ENCODE measurements around the gene ISY1.

The ISY1 gene

GRCh38 chr3:129119365-129120100 lies 41.3 kb downstream of the ISY1 start:
- DNase-seq (ENCODE audit: low read depth, low spot score): no peak
- TF ChIP-seq CTCF (IDR thresholded peaks at IDR 0.05; ENCODE audit: insufficient read depth, low read length, missing control alignments): no peak
- ChIA-PET CTCF (interaction anchor here (1.5 to 8.1 kb wide), 5 partner anchors 34 to 149 kb away, joined by 3 to 55 read pairs (median 51); no protein-coding TSS in a partner anchor), POLR2A (interaction anchor here (1.0 kb wide), 1 partner anchor 24 kb away, joined by 3 read pairs; no protein-coding TSS in a partner anchor)
- H3K4me3 ChIP-seq (ENCODE audit: low read depth, low read length): peak overlapping the region; percentile 85

GRCh38 chr3:129118745-129119144 lies 42.1 kb downstream of the ISY1 start:
- TF ChIP-seq CTCF (IDR thresholded peaks at IDR 0.05; ENCODE audit: insufficient read depth, low read length, missing control alignments): no peak
- POLR2A ChIA-PET: interaction anchor here (0.6 kb wide), 1 partner anchor 34 kb away, joined by 3 read pairs; no protein-coding TSS in a partner anchor
- CTCF ChIA-PET: interaction anchor here (1.2 to 8.1 kb wide), 5 partner anchors 12 to 148 kb away, joined by 4 to 55 read pairs (median 51); no protein-coding TSS in a partner anchor
- H3K4me3 ChIP-seq (ENCODE audit: low read depth, low read length): no peak overlapping the region
- no peak for DNase-seq (ENCODE audit: low read depth, low spot score)

- DNase-seq (ENCODE audit: low read depth, low spot score): no peak
- ChIA-PET CTCF (interaction anchor here (6.4 to 8.1 kb wide), 3 partner anchors 64 to 147 kb away, joined by 51 to 55 read pairs (median 52); no protein-coding TSS in a partner anchor), POLR2A (no interaction called here)
- H3K4me3 ChIP-seq (ENCODE audit: low read depth, low read length): no peak overlapping the region
- no peak for TF ChIP-seq CTCF (IDR thresholded peaks at IDR 0.05; ENCODE audit: insufficient read depth, low read length, missing control alignments)
Measured at GRCh38 chr3:129117134-129117533, 43.7 kb downstream of the ISY1 start.

GRCh38 chr3:129116482-129116946 lies 44.3 kb downstream of the ISY1 start:
- no peak for DNase-seq (ENCODE audit: low read depth, low spot score)
- POLR2A ChIA-PET: no interaction called here
- no peak overlapping the region for H3K4me3 ChIP-seq (ENCODE audit: low read depth, low read length)
- TF ChIP-seq CTCF (IDR thresholded peaks at IDR 0.05; ENCODE audit: insufficient read depth, low read length, missing control alignments): no peak
- CTCF ChIA-PET: interaction anchor here (0.7 to 8.1 kb wide), 4 partner anchors 19 to 146 kb away, joined by 3 to 55 read pairs (median 27); no protein-coding TSS in a partner anchor

GRCh38 chr3:129114455-129114854 lies 46.4 kb downstream of the ISY1 start:
- TF ChIP-seq CTCF (IDR thresholded peaks at IDR 0.05; ENCODE audit: insufficient read depth, low read length, missing control alignments): no peak
- CTCF ChIA-PET: interaction anchor here (0.6 to 1.6 kb wide), 4 partner anchors 61 to 144 kb away, joined by 3 to 5 read pairs (median 4); no protein-coding TSS in a partner anchor
- H3K4me3 ChIP-seq (ENCODE audit: low read depth, low read length): no peak overlapping the region
- DNase-seq (ENCODE audit: low read depth, low spot score): no peak
- POLR2A ChIA-PET: no interaction called here
